Activated CD4-positive, alpha-beta T cell treated with anti-CD3 and anti-CD28 coated beads for 24 hours (primary cell): Measurements from ENCODE around the gene FNTB.
"Not testable (repeated sequence)": the region's sequence is repeated elsewhere in the genome, so short reads cannot be mapped to it uniquely, and the experiment has no call there.

Source experiments
- DNase-seq, 2 donors: peaks; one replicate each; pipeline ENCODE4 v3.0.0-alpha.2; 2020; ENCODE audit warnings: low read depth in 2 of 2

The FNTB gene

GRCh38 chr14:65054471-65055085 is 67.9 kb downstream of the FNTB start:
- DNase-seq = no peak

GRCh38 chr14:65057695-65058094 is 71.0 kb downstream of the FNTB start:
- no peak for DNase-seq

GRCh38 chr14:65062096-65063075 is 75.7 kb downstream of the FNTB start:
- no peak for DNase-seq

DNA sequence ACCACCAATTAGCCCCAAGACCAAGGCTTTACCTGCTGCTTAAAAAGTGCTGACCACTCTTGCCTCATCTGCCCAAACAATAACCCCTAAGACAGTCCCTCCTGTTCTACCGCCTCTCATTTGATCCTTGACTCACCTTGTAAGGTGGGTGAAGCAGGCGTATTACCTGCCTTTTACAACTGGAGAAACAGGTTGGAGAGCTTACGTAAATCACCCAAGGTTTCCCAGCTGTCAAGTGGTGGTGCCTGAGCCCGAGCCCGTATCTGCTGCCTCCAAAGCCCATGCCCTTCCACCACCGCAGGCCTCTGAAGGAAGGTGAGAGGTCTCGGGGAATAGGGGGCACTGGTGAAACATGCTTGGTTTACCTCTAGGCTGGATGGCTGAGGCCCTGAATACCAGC is 79.0 kb downstream of the FNTB start:
- no peak for DNase-seq

DNA sequence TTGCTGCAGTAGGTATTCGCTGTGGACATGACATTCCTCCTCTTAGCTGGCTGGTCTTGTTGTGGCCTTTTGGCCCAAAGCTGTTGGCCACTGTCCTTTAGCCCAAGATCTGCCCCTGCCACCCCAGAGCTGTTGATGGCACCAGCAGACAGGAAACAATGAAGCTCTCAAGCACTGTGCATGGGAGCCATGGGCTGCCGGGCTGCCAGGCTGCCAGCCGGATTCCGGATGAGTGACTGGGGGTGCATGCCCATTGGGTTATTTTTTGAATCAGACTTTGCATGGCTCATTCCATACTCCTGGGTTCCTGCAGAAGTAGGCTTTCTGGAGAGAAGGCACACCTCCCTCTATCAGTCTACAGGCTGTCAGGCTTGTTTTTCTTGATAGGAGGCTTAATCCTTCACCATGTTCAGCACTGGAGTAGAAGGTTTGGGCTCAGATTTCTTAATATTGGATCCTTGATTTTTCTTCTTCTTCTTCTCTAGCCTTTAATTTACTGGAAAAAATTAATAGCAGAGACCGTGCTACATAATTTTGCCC is 83.2 kb downstream of the FNTB start:
- DNase-seq = no peak

GRCh38 chr14:65070471-65070976 is 83.8 kb downstream of the FNTB start:
- DNase-seq = no peak

GRCh38 chr14:65071544-65071943 is 84.8 kb downstream of the FNTB start:
- DNase-seq = no peak

- no peak for DNase-seq
Observed at GRCh38 chr14:65072256-65072655, 85.6 kb downstream of the FNTB start.

GRCh38 chr14:65072937-65073336 is 86.2 kb downstream of the FNTB start:
- no peak for DNase-seq

GRCh38 chr14:65073605-65074201 is 87.0 kb downstream of the FNTB start:
- DNase-seq = no peak

GRCh38 chr14:65074449-65075150 is 87.9 kb downstream of the FNTB start:
- no peak for DNase-seq

- no peak for DNase-seq
Observed at GRCh38 chr14:65075628-65076325, 89.1 kb downstream of the FNTB start.

DNA sequence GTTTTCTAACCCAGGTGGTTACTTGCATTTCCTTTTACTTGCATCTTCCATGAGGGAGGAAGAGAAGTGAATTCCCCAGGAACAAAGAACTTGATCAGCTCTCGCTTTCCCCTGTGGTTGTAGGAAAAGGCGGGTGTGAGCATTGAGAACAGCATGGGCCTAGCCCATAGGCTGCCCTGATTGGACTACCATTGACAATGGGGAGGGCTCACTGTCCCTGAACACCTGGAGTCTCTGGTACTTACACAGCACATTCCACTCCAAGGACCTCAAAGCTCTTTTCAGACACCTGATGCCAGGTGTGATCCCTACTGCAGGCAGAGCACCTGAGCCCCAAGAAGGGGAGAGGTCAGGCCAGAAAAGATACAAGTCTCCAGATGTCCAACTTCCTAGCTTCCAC is 90.6 kb downstream of the FNTB start:
- no peak for DNase-seq

DNA sequence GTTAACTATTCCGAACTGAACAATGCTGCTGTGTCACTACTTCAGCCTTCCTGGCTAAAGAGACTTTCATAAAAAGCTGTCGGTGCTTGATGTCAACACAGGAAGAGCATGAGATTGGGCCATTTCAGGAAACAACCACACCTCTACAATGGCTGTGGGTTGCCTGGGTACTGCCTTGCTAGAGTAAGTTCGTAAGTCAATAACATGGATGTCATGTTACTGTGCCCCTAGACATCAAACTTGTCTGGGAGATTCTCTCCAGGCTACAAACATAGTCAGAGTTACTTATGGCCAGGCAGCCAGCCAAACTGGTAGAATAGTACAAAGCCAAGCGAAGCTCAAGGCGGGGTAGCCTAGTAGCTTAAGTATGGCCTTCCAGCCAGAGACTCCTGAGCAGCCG is 92.5 kb downstream of the FNTB start:
- DNase-seq = no peak

GRCh38 chr14:65079768-65080167 is 93.1 kb downstream of the FNTB start:
- no peak for DNase-seq

GRCh38 chr14:65080960-65081747 is 94.5 kb downstream of the FNTB start:
- no peak for DNase-seq

GRCh38 chr14:65082930-65083329 is 96.2 kb downstream of the FNTB start:
- DNase-seq = no peak

- no peak for DNase-seq
Observed at GRCh38 chr14:65084554-65085505, 98.1 kb downstream of the FNTB start.

- DNase-seq = not testable (repeated sequence)
Observed at GRCh38 chr14:65086686-65087085, 100.0 kb downstream of the FNTB start.
